ENCODE results near the gene MCTP2. TPM values are rescaled to one million over a fixed set of nuclear protein-coding genes. Genes with fewer than 3 reads are reported as not detected.

The MCTP2 gene
- total RNA-seq, 1 experiment from 2014 or later = 0.82 TPM

DNA sequence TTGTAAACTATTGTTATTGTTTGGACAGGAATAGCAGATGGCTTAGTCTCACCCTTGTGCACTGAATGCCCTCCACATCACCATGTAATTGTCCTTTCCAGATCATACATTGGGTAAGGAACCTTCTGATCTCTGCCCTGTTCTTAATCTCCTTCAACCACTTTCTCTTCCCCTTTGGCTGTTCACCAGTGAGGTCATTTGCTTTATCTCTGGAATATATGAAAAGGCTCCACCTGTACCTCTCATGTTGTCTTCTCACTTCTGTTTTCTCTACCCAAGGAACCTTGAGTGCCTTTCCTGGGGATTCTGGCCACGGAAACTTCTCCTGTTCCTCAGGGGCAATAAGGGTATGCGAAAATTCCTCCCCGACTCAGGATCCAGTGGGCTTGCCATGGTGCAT lies 28.5 kb downstream of the MCTP2 start:
- DNase-seq (ENCODE audit: low read depth) = no peak

DNA sequence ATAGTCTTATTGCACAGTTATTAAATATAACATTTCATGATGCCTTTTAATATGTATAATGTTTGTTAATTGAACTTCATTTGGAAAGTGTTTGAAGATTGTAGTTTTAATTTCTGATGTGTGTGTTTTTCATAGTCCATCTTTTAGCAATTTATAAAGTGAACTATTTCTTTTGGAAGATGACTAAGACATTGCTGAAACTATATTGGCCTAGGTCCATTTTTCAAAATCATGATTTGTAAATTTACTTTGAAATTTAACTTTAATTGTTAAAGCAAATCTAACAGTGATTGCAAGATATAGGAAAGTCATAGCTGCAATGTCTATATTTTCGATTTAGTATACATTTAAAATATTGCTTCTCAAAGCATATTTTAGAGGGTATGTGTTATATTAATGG lies 30.8 kb downstream of the MCTP2 start:
- DNase-seq (ENCODE audit: low read depth) = no peak

DNA sequence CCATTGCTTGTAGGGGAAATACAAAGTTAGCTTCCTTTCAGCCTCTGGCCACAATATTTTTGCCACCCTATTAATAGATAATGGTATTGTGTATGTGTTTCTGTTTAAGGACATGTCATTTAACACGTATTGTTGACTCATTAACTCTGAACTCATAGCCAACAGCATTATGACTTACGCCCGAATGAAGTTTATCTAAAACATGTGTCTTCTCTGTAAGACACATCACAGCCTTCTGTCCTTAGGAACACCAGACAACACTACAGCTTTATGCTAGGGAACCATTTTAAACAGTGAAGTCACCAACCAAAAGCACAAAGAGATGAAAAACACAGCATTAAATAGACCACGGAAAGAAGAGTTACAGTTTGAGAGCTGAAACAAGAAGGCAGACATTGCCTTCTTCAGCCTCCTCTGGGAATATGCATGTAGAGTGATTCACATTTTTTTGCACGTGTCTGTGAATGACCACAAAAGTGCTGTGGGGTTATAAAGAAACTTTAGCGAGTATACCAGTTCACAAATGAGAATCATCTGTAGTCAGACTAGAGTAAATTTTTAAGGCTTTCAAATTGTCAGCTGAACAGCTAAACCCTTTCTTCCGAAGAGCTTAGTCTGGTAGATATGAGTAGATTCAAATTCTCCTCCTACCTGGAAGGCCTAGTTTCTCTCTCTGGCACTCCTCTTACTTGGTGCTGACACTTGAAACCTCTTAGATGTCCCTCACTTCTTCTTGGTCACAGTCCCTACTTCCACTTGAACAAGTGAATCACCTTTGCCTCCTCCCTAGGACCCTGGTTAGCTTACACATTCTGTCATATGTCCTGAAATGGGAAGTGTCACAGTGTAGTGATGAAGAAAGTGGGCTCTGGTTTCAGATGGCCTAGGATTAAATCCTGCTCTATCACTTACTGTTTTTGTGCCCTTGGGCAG lies 32.2 kb downstream of the MCTP2 start:
- no peak for DNase-seq (ENCODE audit: low read depth)

DNA sequence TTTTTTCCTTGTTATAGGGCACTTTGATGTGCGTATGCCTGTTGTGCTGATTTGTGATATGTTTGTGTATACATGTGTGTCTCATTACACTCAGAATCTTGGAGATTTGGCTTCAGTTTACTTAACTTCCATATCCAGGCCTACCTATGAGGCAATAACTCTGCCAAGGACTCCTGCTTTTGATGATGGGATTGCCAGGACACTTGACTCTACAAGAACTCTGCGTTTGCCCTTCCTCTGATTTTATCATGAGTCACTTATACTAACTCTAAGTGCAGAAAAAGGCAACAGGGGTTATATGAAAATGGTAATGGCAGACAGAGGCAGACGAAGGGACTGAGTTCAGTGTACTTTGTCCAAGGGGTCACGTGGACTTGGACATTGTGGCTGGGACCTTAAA lies 33.6 kb downstream of the MCTP2 start:
- peak; percentile 19 for DNase-seq (ENCODE audit: low read depth)

DNA sequence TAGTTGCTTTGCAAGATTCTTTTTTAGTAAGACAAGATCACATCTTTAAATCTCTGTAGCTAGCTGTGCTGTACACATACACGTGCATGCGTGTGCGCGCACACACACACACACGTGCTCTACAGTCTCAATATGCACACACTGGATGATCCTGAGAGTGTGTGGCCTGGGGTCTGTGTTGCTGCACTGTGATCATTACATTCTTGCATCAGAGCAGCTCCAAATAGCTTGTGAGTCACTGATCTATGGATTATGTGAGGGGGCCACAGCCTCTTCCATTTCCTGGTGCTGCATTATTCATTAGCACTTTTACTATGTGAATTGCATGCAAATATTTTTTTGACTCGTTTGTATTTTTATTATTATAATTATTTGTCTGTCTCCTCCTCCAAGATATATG lies 34.6 kb downstream of the MCTP2 start:
- DNase-seq (ENCODE audit: low read depth) = no peak

DNA sequence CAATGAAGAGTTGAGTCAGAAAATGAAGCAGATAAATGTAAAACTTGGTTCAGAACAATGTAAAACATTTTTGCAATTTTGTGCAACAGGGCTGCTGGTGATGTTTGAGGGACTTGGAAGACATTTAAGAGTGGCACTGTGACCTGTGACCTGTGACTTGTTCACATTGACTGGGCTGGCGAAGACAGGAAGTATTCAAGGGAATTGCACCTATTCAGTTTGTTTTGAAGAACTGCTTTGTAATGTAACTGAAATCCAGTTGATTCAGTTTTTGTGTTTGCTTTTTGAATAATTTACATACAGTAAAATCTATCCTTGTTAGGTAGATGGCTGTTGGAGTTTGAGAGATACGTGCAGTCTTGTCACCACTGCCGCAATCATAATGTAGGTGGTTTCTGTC lies 35.4 kb downstream of the MCTP2 start:
- no peak for DNase-seq (ENCODE audit: low read depth)

DNA sequence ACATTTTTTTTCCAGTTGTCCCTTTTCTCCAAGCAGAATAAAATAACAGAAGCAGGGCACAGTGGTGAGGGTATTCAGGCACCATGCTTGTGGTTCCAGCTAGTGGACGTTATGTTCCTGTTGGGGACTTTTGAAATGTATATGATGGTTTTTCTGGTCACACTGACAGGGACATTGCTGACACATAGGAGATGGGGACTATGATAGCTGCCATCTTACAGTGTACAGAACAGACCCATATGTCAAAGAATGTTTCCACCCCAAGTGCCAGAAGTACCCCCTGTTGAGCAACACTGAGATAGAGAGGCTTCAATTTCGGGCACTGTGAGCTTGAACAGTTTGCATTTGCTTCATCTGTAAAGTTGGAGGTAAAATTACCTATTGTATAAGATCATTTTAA lies 38.6 kb downstream of the MCTP2 start:
- no peak for DNase-seq (ENCODE audit: low read depth)

DNA sequence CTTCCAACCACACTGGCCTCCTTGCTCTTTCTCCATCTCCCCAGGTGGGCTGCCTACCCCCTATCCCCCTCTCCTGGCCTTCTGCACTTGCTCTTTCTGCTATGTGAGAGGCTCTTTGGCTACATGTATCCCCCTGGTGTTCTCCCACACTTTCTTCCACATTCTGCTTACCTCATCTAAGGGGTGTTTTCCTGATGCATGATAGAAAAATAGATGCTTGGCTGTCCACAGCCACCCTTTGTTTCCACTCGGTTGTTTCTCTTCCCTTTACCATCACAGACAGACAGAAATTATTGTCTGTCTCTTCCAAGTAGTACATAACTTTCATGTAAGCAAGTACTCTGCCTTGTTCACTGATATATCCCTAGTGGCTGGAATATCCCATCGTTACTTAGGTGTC lies 39.2 kb downstream of the MCTP2 start:
- DNase-seq (ENCODE audit: low read depth) = no peak

DNA sequence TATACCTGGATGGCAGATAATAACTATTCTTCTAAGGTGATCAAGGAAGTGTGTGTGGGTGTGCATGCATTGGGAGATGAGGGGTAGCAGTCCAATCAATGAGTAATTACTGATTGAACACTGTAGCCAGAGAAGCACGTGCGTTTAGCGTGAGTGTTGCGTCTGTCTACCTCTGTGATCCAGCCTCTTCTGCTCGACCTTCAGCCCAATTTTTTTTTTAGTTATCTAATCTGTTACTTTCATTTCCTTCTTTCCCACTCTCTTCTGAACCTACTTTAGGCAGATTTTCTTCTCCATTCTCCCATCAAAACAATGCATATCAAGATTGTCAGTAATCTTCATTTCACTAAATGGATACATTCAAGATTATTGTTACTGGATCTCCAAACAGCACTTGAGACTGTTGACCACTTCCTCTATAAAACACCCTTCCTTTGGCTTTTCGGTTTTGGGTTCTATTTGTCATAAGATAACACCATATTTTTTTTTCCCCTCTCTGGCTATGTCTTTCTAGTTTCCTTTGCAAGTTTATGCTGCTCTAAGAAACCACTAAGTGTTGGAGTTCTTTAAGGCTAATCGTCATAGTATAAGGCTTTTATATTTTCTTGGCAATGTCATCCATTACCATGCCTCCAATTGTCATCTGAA lies 41.0 kb downstream of the MCTP2 start:
- DNase-seq (ENCODE audit: low read depth) = no peak

DNA sequence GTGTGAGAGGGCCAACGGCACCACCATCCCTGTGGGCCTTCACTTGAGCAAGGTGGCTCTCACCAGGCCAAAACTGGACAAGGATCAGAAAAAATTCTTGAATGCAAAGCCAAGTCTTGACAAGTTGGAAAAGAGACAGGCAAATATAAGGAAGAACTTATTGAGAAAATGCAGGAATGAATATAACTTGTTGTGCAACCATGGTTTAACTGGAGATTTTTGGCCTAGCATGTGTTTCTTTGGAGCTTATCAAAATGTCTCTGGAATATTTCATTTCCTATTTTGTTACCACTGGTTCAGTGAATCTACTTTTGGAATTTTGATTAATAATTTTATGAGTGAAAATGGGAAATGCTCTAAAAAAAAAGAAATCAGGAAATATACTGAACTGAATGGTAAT lies 42.5 kb downstream of the MCTP2 start:
- DNase-seq (ENCODE audit: low read depth) = no peak

DNA sequence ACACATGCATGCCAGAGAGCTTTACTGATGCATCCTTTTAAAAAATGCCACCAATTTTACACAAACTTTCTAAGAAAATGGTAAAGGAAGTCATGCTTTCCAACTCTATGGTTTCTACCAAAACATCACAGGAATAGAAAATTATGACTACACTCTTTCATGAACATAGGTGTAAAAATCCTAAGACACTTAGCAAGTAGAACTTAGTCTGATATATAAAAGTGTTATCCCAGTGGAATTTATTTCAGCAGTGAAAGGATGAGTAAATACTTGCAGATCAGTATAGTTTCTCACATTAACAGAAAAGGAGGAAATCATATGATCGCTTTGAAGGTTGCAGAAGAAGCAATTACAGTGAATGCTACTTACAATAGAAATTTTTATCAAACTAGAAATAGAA lies 43.4 kb downstream of the MCTP2 start:
- no peak for DNase-seq (ENCODE audit: low read depth)

DNA sequence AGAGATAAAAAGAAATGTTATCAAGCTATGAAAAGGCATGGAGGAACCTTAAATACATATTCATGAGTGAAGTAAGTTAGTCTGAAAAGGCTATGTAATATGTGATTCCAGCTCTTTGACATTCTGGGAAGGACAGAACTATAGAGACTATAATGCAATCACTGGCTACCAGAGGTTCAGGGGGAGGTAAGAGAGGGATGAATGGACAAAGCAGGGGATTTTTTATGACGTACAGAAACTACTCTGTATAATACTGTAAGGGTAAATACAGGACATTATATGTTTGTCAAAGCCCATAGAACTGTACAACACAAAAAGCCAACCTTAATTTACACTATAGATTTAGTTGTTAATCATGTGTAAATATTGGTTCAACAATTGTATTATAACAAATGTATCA lies 46.1 kb downstream of the MCTP2 start:
- no peak for DNase-seq (ENCODE audit: low read depth)

DNA sequence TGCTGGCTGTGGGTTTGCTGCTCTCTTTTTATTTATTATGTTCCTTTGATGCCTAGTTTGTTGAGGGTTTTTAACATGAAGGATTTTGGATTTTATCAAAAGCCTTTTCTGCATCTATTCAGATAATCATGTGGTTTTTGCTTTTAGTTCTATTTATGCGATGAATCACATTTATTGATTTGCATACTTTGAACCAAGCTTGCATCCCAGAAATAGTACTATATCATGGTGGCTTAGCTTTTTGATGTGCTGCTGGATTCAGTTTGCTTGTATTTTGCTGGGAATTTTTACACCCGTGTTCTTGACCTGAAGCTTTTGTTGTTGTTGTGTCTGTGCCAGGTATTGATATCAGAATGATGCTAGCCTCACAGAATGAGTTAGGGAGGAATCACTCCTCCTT lies 48.4 kb downstream of the MCTP2 start:
- no peak for DNase-seq (ENCODE audit: low read depth)

DNA sequence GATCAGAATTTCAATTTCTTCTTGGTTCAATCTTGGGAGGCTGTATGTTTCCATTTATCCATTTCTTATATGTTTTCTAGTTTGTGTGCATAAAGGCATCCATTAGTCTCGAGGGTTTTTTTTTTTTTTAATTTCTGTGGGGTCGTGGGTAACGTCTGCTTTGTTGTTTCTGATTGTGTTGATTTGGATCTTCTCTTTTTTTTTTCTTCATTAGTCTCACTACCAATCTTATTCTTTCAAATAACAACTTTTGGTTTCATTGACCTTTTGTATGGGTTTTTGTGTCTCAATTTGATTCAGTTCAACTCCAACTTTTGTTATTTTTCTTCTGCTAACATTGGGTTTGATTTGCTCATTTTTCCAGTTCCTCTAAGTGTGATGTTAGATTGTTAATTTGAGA lies 48.9 kb downstream of the MCTP2 start:
- DNase-seq (ENCODE audit: low read depth) = no peak

DNA sequence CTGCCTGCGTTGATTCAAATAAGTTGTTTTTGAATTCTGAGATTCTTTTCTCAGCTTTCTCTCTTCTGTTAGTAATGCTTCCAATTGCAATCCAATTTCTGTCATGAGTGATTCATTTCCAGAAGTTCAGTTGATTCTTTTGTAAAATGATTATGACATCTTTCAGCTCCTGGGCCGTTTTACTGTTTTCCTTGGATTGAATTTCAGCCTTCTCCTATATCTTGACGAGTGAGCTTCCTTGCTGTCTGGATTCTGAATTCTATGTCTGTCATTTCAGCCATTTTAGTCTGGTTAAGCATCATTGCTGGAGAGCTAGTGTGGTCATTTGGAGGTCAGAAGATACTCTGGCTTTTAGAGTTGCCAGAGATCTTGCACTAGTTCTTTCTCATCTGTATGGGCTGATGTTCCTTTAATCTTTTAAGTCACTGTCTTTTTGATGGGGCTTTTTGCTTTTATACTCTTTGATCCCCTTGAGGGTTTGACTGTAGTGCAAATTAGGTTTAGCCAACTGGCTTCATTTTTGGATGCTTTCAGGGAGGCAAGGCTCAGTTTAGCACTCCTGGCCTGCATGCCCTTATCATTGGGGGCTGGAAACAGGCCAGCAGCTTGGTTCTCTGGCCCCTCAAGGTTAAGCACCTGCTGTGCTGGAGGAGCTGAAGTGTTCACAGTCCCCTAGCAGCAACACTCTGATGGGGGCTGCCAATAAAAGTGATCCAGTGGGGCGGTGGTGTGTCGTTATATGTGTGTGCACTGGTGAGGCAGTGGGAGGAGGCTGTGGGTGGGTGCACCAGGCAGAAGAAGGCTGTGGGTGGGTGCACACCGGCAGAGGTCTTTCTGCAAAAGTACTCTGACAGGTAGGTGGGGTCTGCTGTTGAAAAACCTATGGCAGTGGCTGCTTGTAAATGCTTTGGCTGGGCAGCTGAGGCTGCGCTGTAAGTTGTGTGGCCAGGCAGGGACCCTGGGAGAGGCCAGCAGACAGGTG lies 51.2 kb downstream of the MCTP2 start:
- DNase-seq (ENCODE audit: low read depth) = peak; percentile 22

DNA sequence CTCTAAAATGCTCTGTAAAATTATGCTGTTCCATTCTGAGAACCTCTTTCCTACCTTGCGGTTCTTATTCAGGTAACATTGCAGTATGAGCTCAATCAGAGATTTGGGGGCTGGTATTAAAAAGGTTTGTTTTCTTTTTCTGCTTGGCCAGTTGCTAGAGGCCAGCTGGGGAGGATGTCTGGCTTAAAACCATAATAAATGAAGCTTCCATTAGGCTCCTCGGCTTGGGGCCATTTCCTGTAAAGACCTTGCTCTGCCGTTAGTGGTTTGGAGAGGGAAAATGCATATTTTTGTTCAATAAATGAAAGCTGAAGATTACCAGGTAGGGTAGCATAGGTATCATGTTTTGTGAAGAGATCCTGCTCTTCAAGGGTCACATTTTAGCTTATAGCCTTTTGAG lies 55.2 kb downstream of the MCTP2 start:
- no peak for DNase-seq (ENCODE audit: low read depth)

DNA sequence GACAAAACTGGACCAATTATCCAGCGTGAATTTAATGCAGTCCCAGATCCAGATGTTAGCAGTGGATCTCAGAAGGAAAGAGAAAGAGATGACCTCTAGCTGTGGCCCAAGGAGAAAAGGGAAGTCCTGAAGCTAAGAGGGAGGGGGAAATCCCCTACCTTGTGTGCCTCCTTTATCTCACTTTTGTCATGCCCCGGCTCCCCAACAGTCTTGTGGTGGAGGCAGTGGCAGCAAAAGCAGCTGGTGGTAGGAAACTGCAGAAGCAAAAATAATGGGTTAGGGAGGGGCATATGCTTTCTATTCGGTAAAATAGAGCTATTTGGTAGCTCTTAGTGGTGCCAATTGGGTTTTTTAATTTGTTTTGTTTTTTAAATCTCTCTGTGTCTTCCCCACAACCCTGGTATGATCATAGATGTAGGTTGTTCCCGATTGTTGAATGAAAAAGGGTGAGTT lies 56.5 kb downstream of the MCTP2 start:
- DNase-seq (ENCODE audit: low read depth) = no peak

DNA sequence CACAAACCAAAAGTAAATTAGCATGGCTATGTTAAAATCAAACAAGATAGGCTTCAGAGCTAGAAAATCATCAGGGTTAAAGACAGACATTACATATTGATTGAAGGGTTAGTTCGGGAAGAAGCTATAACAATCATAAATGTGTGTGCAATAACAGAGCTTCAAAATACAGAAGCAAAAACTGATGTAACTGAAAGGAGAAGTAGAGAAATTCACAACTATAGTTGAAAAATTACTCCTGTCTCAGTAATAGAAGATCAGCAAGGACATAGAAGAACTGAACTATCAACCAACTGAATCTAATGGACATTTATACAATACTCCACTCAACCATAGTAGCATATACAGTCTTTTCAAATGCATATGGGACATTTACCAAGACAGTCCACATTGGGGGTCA lies 59.4 kb downstream of the MCTP2 start:
- no peak for DNase-seq (ENCODE audit: low read depth)

DNA sequence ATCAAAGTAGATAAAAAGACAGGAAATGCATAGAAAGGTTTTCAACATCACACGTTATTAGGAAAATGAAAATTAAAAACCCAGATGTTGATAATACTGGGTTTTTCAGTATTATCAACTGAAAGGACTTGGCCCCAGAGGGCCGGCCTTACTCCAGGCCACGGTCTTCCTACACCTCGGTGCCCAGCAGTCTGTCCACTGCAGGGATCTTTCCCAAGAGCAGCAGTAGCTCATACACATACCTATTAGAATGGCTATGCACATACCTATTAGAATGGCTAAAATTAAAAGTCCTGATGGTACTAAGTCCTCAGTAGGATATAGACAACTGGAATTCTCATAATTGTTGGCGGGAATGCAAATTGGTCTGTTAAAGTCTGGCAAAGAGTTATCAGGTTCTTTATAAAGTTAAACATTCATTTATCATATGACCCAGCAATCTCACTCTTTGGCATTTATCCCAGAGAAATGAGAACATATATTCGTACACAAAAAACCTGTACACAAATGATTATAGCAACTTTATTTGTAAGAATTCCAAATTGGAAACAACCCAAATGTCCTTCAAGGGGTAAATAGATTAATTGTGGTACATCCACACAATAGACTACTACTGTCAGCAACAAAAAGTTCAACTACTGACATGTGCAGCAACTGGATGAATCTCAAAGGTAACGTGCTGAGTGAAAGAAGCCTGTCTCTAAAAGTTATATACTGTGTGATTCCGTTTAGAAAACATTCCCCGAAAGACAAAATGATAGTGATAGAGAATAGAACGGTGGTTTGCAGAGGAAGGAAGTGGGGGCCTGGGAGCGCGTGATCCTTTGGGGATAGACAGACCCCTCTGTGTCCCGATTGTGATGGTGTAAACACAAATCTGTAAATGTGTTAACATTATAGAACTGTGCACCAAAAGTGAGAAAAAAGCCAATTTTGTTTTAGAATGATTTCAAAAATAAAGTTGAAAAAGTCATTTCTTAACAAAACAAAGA lies 62.3 kb downstream of the MCTP2 start:
- no peak for DNase-seq (ENCODE audit: low read depth)

DNA sequence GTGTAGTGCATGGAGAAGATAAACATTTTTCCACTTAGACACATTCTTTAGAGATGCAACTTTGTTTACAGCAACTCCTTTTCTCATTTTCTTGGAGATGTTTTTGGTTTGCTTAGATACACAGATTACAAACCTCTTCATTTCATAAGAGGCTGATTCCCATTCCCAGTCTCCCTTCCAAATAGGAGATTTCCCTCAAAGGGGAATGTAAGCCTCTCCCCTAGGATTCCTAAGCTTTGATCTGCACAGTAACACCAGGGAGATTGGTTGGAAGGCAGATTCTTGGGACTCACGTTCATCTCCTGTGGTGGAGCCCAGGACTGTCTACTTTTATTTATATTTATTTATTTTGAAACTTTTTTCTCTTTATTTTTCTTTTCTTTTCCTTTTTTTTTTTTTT lies 63.2 kb downstream of the MCTP2 start:
- no peak for DNase-seq (ENCODE audit: low read depth)

Data from HT1080 (cell line).